ENCODE data around the gene OR10J5. TPM values are rescaled to one million over a fixed set of nuclear protein-coding genes. Genes with fewer than 3 reads are reported as not detected.
"Not testable (repeated sequence)": the region's sequence is repeated elsewhere in the genome, so short reads cannot be mapped to it uniquely, and the experiment has no call there.

The OR10J5 gene, protein sequence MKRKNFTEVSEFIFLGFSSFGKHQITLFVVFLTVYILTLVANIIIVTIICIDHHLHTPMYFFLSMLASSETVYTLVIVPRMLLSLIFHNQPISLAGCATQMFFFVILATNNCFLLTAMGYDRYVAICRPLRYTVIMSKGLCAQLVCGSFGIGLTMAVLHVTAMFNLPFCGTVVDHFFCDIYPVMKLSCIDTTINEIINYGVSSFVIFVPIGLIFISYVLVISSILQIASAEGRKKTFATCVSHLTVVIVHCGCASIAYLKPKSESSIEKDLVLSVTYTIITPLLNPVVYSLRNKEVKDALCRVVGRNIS
- not detected in 2 replicates for total RNA-seq (2014; rRNA removed; shearing (Covaris generic))

DNA sequence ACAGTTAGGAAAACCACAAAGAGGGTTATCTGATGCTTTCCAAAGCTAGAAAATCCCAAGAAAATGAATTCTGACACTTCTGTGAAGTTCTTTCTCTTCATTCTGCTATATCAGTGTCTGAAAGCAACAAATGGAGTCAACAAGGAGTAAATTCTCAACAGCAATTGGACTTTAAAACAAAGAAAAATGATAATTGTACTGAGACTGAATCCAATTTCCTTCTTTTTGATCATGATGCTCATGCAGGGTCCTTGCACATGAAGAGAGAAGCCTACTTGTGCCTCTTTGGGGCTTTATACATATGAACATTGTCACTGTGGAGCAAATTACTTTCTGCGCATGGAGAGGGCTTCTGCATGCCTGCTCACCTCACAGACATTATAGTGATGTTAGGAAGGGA lies at the start of gene OR10J5:
Gene OR10J5 (minus strand): TSS at position 101 of the 400 bp plus-strand sequence. CDS start 0 bp downstream, at position 101.
- no peaks in the 10 kb centered on the region for H3K36me3 ChIP-seq (replicated peaks; ENCODE audit: control insufficient read depth, insufficient read depth, low read length)
- H3K4me3 ChIP-seq (ENCODE audit: insufficient read depth, low read depth, low read length): no peak within 1 kb of the TSS
- DNase-seq: no peak
- H3K27me3 ChIP-seq (ENCODE audit: control insufficient read depth, insufficient read depth, low read length): no peaks in the 10 kb centered on the region

DNA sequence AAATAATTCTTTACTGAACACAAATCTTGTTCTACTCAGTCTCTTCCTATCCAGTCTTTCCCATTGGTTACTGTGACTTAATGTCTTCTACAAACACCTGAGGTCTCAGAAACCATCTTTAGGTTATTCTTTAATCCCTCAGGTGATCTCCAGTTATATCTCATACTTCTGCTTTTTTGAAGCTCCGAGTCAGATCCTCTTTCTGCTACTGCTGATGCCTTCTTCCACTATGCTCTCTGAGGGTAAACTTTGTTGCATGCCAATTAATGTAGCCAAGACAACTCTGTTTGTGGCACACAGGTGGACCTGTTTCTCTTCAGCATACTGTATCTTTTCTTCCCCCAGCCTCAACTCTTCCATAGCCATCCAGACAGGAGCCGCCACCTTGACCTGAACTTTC lies 48.7 kb upstream of the OR10J5 start:
- Histone ChIP-seq H3K4me3 (ENCODE audit: insufficient read depth, low read depth, low read length) (no peak overlapping the region), H3K36me3 (replicated peaks; ENCODE audit: control insufficient read depth, insufficient read depth, low read length) (no peaks in the 10 kb centered on the region), H3K27me3 (ENCODE audit: control insufficient read depth, insufficient read depth, low read length) (no peaks in the 10 kb centered on the region)
- no peak for DNase-seq

DNA sequence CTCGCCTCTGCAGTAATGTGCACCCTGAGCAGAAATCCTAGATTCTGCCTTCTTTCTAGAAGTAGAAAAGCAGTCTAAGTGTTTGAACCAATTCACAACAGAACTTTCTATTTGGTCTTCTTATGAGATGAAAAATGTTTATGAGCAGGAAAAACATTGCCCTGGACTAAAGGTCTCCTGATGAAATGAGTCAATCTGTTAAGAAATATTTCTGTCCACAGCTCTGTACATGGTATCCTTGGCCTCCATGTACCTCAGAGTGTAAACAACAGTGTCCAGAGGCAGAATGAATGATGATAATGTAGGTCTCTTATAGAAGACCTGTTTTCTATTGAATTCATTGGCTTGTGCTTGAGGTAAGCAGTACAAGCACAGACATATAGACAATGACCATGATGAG lies 45.6 kb upstream of the OR10J5 start:
- H3K36me3 ChIP-seq (replicated peaks; ENCODE audit: control insufficient read depth, insufficient read depth, low read length): no peaks in the 10 kb centered on the region
- DNase-seq: no peak
- H3K27me3 ChIP-seq (ENCODE audit: control insufficient read depth, insufficient read depth, low read length): no peaks in the 10 kb centered on the region
- no peak overlapping the region for H3K4me3 ChIP-seq (ENCODE audit: insufficient read depth, low read depth, low read length)

DNA sequence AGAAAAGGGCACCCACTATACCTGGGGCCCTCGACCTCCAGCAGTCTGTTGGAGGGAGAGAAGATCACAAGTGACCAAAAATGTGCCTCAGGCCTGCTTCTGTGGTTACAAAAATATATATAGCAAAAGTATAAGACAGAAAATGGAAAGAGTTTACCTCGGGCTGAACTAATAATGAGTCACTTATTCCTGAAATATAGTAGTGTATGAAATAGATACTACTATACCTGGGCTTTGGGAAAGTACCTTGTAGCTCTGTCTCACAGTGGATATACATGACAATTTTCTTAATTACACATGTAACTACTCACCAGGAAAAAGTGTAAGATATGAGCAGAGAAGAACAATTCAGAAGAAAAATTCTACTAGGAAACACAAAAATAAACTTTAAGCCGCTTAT lies 44.5 kb upstream of the OR10J5 start:
- H3K4me3 ChIP-seq (ENCODE audit: insufficient read depth, low read depth, low read length): no peak overlapping the region
- H3K36me3 ChIP-seq (replicated peaks; ENCODE audit: control insufficient read depth, insufficient read depth, low read length): no peaks in the 10 kb centered on the region
- no peaks in the 10 kb centered on the region for H3K27me3 ChIP-seq (ENCODE audit: control insufficient read depth, insufficient read depth, low read length)
- DNase-seq: no peak

DNA sequence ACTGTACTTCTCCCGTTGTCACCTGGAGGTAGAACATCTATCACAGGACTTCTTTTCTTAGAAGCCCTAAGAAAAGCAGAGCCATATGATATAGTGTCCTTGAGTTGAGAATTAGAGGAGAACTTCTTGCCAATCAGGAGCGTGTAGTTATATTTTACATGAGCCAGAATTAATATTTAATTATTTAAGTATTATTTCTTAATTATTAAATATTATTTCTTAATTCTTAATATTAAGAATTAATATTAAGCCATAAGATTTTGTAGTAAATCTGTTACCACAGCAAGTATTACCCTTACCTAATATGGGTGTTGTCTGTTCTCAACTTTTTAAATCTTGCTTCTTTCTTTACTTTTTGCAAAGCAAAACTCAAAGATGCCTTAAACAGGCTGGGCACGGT lies 41.6 kb upstream of the OR10J5 start:
- Histone ChIP-seq H3K27me3 (ENCODE audit: control insufficient read depth, insufficient read depth, low read length) (no peaks in the 10 kb centered on the region), H3K36me3 (replicated peaks; ENCODE audit: control insufficient read depth, insufficient read depth, low read length) (no peaks in the 10 kb centered on the region), H3K4me3 (ENCODE audit: insufficient read depth, low read depth, low read length) (no peak overlapping the region)
- no peak for DNase-seq

DNA sequence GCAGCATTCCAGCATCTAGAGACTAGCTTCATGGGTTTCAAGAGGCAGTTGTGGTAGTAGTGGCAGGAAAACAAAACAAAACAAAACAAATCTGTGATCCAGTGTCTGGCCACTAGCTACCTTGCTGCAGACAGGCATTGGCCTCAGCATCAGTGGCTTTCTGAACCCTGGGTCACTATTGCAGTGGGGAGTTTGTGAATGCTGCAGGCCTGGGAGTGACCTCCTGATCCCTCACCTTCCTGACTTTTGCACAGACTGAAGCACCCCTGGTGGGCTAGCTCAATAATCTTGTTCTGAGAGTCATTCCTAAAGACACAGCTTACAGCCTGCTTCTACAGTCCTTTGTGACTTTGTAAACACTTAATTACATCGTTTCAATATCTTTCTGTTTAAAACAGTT lies 26.9 kb upstream of the OR10J5 start:
- no peak overlapping the region for H3K4me3 ChIP-seq (ENCODE audit: insufficient read depth, low read depth, low read length)
- no peaks in the 10 kb centered on the region for H3K36me3 ChIP-seq (replicated peaks; ENCODE audit: control insufficient read depth, insufficient read depth, low read length)
- no peak for DNase-seq
- no peaks in the 10 kb centered on the region for H3K27me3 ChIP-seq (ENCODE audit: control insufficient read depth, insufficient read depth, low read length)

DNA sequence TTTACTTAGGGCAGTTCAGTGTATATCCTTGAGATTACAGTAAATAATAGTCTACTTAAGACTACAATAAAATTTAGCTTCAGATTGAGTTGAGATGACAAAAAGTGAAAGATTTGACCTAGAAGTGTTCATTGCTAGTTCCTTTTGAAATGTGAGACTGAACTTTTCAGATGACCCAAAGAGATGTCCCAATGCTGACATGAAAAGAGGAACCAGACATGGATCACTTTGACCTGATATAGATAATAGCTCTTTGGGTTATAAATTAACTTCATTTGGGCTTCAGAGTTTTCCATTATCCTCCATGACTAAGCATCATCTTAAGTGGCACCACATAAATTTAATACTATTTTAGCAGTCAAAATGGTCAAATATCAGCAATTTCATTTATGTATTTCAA lies 25.7 kb upstream of the OR10J5 start:
- Histone ChIP-seq H3K27me3 (ENCODE audit: control insufficient read depth, insufficient read depth, low read length) (no peaks in the 10 kb centered on the region), H3K4me3 (ENCODE audit: insufficient read depth, low read depth, low read length) (no peak overlapping the region), H3K36me3 (replicated peaks; ENCODE audit: control insufficient read depth, insufficient read depth, low read length) (no peaks in the 10 kb centered on the region)
- DNase-seq: no peak

DNA sequence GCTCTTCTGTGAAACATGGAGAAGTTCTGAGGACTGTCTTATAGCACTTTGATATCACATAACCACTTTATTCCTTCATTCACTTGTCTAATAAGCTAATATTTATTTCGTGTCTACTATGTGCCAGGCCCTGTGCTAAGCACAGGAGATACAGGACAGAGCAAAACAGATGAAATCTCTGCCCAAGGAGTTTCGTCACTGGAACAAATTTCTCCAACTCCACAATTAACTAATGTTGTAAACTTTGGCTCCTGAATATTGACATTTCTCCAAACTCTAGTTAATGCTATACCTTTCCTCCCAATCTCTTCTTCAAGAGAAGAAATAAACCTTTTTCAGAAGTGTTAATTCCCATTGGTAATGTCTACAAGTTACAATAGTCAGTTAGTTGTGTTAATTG lies 24.8 kb upstream of the OR10J5 start:
- H3K4me3 ChIP-seq (ENCODE audit: insufficient read depth, low read depth, low read length): no peak overlapping the region
- no peaks in the 10 kb centered on the region for H3K36me3 ChIP-seq (replicated peaks; ENCODE audit: control insufficient read depth, insufficient read depth, low read length)
- no peaks in the 10 kb centered on the region for H3K27me3 ChIP-seq (ENCODE audit: control insufficient read depth, insufficient read depth, low read length)
- no peak for DNase-seq

DNA sequence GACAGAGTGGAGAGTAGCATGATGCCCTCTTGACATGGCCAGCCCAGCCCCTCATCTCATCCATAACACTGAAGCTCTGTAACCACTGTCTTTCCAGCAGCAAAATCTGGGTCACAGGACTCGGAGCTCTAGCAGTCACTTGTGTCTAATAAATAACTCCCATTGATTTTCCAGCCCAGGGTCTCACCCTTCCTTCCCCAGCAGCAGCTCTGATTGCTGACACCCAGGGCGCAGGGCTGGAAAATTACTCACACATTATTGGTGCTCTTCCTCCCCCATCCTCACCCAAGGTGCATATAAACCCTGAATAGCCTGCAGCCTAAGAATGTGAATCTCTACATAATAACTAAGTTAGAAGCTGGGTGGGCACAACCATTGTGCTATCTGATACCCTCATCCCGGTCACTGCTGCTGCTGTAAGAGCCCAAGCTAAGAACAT lies 21.1 kb upstream of the OR10J5 start:
- Histone ChIP-seq H3K4me3 (ENCODE audit: insufficient read depth, low read depth, low read length) (no peak overlapping the region), H3K27me3 (ENCODE audit: control insufficient read depth, insufficient read depth, low read length) (no peaks in the 10 kb centered on the region), H3K36me3 (replicated peaks; ENCODE audit: control insufficient read depth, insufficient read depth, low read length) (no peaks in the 10 kb centered on the region)
- DNase-seq: no peak

DNA sequence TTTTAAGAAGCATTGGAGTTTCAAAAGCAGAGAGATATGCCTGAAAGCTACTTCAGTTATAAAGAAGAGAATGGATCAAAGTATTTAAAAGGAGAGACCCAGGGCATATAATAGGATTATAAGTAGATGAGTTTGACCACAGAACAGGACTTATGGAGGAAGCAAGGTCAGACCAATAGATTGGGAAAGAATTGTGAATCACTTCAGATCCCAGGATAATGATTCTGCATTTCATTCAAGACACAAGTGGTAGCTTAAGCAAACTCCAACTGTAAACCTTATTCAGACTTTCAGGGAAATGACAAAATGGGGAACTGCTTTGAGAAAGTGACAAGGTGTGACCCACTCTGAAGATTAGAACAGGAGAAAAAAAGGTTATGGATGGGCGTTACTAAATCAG lies 18.9 kb upstream of the OR10J5 start:
- no peak for DNase-seq
- H3K27me3 ChIP-seq (ENCODE audit: control insufficient read depth, insufficient read depth, low read length): no peaks in the 10 kb centered on the region
- H3K4me3 ChIP-seq (ENCODE audit: insufficient read depth, low read depth, low read length): no peak overlapping the region
- H3K36me3 ChIP-seq (replicated peaks; ENCODE audit: control insufficient read depth, insufficient read depth, low read length): no peaks in the 10 kb centered on the region

DNA sequence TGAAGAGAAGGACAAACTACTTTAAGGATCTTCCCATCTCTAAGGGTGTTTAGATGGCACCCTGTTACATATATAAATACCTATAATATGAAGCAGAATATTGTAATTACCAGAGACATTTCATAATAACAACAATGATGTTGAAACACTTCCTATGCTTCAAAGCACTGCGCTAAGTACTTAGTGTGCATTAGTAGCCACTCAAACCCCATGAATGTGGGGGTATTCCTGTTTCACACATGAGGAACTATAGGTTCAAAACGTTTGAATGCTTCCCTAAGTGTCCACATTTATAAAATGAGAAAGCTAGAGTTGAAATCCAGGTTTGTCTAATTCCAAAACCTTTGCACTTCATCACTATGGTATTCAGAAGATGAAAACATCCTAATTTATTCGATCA lies 18.5 kb upstream of the OR10J5 start:
- DNase-seq: no peak
- Histone ChIP-seq H3K27me3 (ENCODE audit: control insufficient read depth, insufficient read depth, low read length) (no peaks in the 10 kb centered on the region), H3K4me3 (ENCODE audit: insufficient read depth, low read depth, low read length) (no peak overlapping the region), H3K36me3 (replicated peaks; ENCODE audit: control insufficient read depth, insufficient read depth, low read length) (no peaks in the 10 kb centered on the region)

DNA sequence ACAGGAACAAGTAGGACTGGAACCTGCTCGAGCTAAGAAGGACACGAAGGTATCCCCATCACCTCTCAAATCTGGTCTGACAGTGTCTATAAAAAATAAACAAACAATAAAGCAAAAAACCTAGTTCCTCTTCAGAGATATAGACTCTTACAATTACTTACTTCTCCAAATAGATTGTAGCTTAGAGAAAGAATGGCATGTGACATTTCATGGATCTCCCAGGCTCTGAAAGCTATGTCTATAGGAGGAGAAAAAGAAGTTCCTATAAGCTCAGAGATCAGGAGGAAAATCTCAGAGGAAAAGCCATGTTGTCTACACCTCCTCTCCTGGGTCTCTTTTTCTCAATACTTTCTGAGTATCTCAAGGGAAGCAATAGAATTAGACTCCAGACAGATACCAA lies 12.3 kb upstream of the OR10J5 start:
- H3K27me3 ChIP-seq (ENCODE audit: control insufficient read depth, insufficient read depth, low read length): no peaks in the 10 kb centered on the region
- H3K36me3 ChIP-seq (replicated peaks; ENCODE audit: control insufficient read depth, insufficient read depth, low read length): no peaks in the 10 kb centered on the region
- no peak for DNase-seq
- H3K4me3 ChIP-seq (ENCODE audit: insufficient read depth, low read depth, low read length): no peak overlapping the region

DNA sequence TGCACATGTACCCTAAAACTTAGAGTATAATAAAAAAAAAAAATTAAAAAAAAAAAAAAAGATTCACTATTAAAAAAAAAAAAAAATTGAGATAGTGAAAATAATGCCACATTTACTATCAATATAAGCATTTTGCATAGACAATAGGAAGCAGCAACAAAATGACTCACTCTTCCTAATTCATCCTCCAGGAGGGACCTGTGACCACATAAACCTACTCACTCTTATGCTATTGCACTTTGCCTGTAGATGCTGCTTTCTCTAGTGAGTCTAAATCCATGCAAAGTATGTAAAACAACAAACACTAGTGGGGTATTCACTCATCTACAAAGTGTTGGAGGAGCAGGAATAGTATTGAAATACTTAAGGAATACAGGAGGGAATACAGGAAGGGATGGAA lies 2.9 kb downstream of the OR10J5 start:
- Histone ChIP-seq H3K4me3 (ENCODE audit: insufficient read depth, low read depth, low read length) (no peak overlapping the region), H3K36me3 (replicated peaks; ENCODE audit: control insufficient read depth, insufficient read depth, low read length) (no peaks in the 10 kb centered on the region), H3K27me3 (ENCODE audit: control insufficient read depth, insufficient read depth, low read length) (no peaks in the 10 kb centered on the region)
- no peak for DNase-seq

DNA sequence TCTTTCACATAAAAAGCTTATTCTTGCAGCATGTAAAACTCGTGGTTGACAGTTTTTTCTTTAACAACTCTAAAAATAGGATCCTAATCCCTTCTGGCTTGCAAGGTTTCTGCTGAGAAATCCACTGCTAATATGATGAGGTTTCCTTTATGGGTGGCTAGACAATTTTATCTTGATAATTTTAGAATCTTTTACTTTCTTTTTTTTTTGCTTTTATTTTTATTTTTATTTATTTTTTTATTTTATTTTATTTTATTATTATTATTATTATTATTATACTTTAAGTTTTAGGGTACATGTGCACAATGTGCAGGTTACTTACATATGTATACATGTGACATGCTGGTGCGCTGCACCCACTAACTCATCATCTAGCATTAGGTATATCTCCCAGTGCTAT lies 11.0 kb downstream of the OR10J5 start:
- DNase-seq; H3K4me3 ChIP-seq (ENCODE audit: insufficient read depth, low read depth, low read length); H3K36me3 ChIP-seq (replicated peaks; ENCODE audit: control insufficient read depth, insufficient read depth, low read length); H3K27me3 ChIP-seq (ENCODE audit: control insufficient read depth, insufficient read depth, low read length): not testable (repeated sequence)

DNA sequence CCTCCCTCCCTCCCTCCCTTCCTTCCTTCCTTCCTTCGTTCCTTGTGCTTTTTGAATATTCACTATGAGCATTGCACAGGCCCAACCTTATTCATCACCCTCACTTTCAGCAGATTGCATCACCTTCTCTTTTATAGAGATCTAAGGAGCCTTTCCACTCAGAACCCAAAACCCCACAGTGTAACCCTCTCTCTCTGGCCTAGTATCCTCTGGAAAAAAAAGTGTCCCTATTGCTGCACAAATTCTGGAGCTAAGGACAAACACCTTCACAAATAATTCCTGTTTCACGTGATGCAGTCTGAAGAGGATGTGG lies 25.6 kb downstream of the OR10J5 start:
- H3K36me3 ChIP-seq (replicated peaks; ENCODE audit: control insufficient read depth, insufficient read depth, low read length): no peaks in the 10 kb centered on the region
- no peaks in the 10 kb centered on the region for H3K27me3 ChIP-seq (ENCODE audit: control insufficient read depth, insufficient read depth, low read length)
- no peak for DNase-seq
- no peak overlapping the region for H3K4me3 ChIP-seq (ENCODE audit: insufficient read depth, low read depth, low read length)
